ENCODE measurements around the gene CEBPG. TPM values are rescaled to one million over a fixed set of nuclear protein-coding genes. Genes with fewer than 3 reads are reported as not detected.

The CEBPG gene
- total RNA-seq, 1 donor from 2014 or later = 54.6 TPM

DNA sequence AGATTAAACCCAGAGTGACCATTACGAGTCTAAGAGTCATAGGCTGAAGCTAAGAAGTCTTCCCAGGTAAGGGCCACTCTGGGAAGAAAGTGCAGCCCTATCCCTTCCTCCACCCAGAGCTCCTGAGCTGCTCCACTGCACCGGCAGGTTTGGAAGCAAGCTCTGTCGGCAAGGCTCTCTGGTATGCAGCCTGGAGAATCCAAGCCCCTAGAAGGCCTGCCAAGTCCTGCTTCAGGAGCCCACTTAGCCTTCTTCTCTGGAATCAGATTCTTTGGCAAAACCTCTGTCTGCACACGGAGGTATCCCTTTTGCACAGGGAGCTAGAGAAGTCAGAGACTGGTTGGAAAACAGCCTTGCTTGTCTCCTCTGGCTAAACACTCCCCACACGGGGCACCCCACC is 58.5 kb downstream of the CEBPG start:
- FAIRE-seq (no peak), DNase-seq (ENCODE audit: low spot score in 2 of 2) (no peak)

Other genes starting within 250 kb of the CEBPG start
- not detected for gene WDR88, start 241.6 kb upstream of the CEBPG start, total RNA-seq
- gene LRP3, start 179.4 kb upstream of the CEBPG start, total RNA-seq = 93.8 TPM
- gene SLC7A10, start 147.9 kb upstream of the CEBPG start, total RNA-seq = 0.41 TPM
- 1.6 TPM for gene CEBPA, start 71.2 kb upstream of the CEBPG start, total RNA-seq
- gene PEPD, start 148.1 kb downstream of the CEBPG start, total RNA-seq = 28.1 TPM
- gene CHST8, start 248.2 kb downstream of the CEBPG start, total RNA-seq = 5.3 TPM

Measured in frontal cortex (tissue), 4 donors.